HTERT RPE-1 (cell line): Measurements from ENCODE around the gene SLC50A1.
"Not testable (repeated sequence)": the region's sequence is repeated elsewhere in the genome, so short reads cannot be mapped to it uniquely, and the experiment has no call there.

ENCODE experiments used
- in situ Hi-C: fragments of 300-500 bp; cut with MboI; formaldehyde crosslinking; loops from 4 replicates; pipeline ENCODE4 v1.14.3; 2020; ENCODE audit warnings: low sequenced_read_pairs

Gene SLC50A1

DNA sequence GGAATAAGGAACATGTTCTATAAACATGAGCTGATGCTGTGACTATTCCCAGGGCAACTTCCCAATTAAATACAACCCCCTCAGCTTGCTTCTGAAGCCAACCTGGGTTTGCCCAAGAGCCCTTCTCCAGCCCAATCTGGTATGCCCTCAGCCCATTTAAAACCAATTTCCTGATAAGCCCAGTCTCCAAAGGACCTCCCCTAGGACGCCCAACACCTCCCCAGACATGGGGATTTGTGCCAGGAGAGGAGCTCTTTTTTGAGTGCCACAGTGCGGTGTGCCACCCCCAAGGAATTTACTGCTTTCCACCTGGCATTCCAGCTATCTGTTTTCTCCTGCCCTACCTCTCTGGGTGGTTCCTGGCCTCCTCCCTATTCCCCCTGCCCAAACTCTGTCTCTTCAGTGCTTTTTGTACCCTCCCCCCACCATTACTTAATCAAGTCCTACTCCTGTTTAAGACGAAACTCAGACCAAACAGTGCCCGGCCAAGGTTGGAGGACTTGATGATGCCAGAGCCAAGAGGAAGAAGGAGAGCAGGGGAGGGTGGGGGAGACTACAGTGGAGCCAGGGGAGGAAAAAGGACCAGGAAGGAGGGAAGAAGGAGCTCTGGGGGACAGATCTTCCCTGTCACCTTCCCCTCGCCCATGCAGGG is 19.4 kb upstream of the SLC50A1 start:
- in situ Hi-C loops, result no loop called here

DNA sequence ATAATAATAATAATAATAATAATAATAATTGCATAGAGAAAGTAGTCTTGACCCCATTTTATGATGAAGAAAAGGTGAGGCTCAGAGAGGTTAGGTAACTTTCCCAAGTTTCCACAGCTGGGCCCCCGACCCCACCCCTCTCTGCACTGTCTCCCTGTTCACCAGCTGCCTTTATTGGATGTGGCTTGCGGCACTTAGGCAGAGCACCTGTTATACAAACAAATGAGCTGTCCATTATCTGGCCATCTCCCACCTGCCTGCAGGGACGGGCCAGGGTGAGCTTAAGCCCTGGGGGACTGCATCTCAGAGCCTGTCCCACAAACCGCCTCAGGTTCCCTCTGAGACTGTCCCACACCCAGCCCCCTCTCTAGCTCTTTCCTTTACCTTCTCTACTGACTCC is 18.0 kb upstream of the SLC50A1 start:
- in situ Hi-C loops, result no loop called here

DNA sequence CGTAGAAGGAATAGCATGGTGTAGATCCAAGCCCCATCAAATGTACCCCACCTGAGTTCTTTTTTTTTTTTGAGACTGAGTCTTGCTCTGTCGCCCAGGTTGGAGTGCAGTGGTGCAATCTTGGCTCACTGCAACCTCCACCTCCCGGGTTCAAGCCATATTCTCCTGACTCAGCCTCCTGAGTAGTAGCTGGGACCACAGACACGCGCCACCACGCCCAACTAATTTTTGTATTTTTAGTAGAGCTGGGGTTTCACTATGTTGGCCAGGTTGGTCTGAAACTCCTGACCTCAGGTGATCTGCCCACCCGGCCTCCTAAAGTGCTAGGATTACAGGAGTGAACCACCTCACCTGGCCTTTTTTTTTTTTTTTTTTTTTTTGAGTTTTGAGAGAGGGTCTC is 17.6 kb upstream of the SLC50A1 start:
- in situ Hi-C loops, result not testable (repeated sequence)

DNA sequence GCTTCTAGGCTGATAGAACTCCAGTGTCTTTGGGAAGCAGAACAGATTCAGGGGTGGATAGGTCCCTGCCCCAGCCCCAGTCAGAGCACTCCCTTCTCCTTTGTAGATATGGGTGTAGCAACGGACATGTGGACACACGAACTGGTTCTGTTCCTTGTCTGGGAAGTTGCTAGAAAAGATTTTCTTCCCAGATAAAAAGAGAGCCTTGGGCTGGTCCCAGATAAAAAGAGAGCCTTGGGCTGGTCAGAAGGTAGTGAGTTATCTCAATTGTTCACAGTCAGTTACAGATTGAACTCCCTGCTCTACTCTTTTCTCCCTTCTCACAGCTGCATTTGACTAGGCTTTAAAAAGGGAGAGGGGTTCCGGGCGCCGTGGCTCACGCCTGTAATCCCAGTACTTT is 15.4 kb upstream of the SLC50A1 start:
- in situ Hi-C loops, result no loop called here

DNA sequence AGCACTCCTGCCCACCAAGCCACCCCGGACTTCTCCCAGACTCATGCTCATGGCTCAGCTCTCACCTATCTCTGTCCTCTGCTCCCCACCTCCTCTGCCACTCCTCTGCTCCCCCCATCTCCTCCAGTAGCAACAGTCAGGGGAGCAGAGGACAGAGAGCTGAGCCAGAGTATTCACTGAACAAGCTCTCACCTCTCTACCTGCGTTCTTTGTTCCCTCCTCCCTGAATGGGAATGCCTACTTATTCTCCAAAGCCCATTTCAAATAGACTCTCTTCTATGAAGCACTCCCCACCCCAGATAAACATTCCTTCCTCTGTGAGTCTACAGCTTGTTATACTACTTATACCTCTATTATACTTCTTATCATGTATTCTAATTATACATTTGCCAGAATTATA is 14.4 kb upstream of the SLC50A1 start:
- in situ Hi-C loops, result no loop called here

DNA sequence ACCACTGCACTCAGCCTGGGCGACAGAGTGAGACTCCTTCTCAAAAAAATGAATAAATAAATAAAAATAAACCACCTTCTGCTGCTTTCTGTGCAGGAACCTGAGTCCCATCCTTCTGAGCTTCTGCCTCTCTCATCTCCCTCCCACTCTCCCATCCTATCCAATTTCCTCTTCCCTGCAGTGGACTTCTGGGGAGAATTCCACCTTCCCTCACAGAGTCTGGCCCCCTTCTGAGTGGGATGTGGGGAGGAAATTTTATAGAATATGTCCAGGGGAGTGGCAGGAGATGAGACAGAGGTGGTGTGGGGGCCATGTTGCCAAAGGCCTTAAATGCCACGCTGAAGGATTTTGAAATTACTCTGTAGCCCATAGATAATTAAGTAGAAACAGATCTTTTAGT is 13.3 kb upstream of the SLC50A1 start:
- in situ Hi-C loops, result no loop called here

DNA sequence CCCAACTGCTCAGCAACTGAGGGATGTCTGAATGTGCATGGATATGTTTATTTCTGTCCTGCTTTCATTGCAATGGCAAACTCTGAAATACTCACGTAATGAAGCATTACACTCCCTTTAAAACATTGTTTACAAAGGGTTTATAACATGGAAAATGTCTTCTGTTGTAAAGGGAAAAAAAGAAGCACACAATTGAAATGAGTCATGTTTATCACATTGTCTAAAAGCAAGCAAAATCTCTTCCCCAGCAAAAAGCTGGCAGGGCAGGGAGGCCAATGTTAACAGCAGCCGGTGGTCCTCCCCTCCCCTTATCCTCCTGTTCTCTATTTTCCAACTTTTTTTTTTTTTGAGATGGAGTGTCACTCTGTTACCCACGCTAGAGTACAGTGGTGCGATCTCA is 11.9 kb upstream of the SLC50A1 start:
- in situ Hi-C loops, result no loop called here

DNA sequence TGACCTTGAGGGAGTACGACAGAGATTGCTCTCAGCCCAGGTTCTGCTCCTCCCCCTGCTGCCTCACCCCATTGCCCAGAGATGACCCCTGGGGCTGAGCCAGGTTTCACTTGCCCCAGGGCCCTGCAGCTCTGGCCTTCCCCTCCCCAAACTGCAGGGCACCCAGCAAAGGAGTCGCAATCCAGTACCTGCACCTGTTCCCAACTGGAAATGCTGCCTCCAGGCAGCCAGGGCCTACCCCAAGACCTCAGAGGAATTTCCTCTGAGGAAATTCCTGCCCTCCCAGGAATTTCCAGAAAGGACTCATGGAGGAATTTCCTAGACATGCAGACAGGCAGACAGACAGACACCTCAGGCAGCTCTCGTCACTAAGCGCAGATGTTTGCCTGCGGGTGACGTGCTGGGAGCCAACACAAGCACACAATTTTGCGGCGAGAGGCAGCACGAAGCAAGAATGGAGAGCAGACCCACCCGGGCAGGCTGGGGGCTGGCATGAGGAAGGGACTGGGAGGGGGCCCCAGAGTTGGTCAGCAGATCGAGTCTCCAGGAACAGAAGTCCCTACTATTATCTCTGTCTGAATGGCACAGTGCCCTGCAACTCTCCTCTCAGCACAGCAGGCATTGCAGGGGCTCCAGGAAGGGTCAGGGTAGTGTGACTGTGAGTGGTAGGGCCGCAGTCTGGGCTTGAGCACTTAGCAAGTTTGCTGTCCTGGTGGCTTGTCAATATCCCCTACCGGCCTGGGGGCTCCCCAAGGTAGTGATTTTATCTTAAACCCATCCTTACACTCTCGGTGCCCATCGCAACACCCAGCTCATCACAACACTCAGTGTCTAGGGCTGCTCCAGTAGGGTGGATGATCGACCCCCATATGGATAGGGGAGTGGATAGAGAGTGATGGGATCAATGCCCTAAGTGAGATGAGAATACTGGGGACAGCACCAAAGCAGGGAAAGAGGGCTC is 10.9 kb upstream of the SLC50A1 start:
- in situ Hi-C loops, result no loop called here

DNA sequence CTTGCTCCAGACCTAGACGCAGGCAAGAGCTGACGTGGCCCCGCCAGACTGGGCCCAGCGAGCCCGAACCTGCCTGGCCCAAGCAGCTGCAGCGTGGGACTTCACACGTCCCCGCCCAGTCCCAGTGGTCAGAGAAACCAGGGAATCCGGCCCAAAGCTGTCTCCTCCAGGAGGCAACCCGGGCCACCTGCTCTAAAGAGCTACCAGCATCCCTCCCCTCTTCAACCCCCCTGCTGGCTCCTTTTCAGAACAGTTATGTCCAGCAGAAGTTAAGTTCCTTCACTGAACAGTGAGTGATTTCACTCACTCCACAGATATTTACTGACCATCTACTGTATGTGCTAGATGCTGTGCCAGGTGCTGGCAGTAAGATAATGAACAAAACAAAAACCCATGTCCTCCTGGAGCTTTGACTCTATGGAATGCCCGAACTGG is 10.1 kb upstream of the SLC50A1 start:
- in situ Hi-C loops, result no loop called here

DNA sequence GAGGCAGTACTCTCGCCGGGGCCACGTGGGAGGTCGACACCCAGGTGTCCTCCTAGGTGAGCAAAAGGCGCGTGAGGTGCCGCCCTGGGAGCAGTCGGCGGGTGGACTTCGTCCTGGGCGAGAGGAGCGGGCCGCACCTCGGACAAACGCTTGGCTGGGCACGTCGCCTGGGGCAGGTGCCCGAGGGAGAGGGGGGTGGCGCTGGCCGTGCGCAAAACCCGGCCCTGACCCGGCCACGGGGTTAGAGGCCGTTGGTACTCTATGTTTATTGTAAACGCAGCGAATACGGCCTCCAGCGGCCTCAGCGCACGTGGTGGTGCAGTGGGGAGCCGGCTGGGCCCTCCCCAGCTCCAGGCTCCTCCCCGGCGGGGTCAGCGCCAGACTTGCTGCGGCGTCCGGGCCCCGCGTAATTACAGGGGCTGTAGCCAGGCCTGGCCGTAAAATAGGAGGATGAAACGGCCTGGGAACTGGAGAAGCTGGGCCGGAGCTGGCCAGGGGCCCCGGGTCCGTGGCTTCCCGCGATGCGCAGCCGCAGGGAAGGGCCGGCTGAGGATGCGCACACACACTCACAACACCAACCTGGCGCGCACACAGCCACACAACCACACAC is 9.6 kb upstream of the SLC50A1 start:
- in situ Hi-C loops, result no loop called here

DNA sequence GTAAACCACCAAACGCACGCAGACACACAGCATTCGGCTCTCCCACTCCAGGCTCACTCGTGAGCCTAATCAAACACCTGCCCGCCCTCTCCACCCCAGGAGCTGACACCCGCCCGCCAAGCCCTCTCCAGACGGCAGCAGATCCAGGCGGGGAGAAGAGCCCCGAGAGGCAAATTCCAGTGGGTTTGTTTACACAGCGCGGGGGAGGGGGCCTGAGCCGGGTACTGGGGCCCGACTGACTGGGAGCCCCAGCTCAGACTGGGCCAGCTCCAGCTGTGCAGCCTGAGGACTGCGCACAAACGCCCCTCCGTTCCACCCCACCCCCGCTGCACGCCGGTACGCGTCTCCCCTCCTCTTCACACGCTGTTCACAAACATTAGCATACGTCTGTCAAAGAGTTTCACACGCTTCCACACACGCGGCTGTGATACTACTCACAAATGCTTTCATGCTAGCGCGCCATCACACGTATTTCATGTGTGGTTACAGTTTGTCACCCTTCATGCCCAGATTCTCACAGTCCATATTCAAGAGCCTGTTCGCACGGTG is 9.0 kb upstream of the SLC50A1 start:
- in situ Hi-C loops, result no loop called here

DNA sequence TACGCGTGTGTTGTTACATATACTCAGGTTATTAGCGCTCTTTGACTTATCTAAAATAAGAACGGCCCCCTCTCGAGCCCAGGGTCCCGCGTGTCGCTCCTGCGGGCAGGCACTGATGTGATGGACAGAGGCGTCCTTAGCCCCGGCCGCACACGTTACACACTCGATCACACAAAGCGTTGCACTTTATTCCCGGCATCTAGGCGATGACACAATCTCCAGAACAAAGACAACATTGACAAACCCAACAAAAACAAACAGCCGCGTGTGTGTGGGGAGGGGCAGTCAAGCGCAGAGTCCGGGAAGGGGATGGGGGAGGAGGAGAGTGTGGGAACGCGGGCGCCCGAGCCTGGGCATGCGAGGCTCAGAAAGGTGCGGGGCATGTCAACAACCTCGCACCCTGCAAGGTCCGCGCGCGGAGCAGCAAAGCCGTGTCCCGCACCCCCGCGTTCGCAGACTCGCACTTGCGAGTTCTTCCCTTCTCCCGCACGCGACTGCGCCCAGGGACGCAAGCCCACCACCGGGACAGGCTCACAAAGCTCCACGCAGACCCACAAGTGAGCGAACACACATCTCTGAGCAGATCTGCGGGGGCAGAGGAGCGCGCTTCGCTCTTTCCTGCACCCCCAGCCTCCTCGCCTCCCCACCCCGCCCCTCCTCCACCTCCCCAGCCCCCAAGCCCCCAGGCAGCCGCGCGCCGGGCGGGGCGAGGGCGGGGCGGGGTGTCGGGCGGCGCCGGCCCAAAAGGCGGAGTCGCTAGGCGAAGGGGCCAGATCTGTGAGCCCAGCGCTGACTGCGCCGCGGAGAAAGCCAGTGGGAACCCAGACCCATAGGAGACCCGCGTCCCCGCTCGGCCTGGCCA is 8.3 kb upstream of the SLC50A1 start, which contains the start of gene EFNA1:
Gene EFNA1 (plus strand): TSS at position 772 of the 862 bp plus-strand sequence. CDS start 102 bp downstream, outside the sequence.
- in situ Hi-C loops, result no loop called here

DNA sequence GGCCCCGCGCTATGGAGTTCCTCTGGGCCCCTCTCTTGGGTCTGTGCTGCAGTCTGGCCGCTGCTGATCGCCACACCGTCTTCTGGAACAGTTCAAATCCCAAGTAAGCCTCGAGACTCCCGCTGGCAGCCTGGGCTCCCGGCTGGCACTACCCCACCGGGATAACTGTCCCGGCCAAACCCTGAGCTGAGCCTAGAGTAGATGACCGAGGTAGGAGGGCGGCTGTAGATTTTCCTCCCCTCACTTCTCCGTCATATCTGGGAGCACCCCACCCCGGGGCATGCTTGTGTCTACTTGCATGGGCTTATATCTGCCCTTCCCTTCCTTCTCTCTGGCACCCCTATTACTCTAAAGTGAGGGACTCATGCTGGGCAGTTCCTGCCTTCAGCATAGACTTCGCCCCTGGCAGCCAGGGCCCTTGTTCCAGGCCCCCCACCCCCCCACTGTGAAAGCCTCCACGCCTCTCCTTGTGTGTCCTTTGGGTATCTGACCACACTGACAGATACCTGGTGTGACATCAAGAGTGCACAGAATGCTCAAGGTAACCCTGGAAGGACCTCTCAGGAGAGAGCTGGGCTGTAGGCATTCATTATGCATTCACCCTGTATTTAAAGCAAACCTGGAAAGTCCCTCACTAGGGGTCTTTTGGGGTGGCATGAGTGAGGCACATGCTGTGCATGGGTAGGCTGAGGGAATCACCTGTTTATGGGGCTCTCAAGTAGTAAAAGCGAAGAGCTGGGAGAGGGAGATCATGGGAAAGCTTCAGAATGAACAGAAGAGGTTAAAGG is 7.5 kb upstream of the SLC50A1 start:
- in situ Hi-C loops, result no loop called here

DNA sequence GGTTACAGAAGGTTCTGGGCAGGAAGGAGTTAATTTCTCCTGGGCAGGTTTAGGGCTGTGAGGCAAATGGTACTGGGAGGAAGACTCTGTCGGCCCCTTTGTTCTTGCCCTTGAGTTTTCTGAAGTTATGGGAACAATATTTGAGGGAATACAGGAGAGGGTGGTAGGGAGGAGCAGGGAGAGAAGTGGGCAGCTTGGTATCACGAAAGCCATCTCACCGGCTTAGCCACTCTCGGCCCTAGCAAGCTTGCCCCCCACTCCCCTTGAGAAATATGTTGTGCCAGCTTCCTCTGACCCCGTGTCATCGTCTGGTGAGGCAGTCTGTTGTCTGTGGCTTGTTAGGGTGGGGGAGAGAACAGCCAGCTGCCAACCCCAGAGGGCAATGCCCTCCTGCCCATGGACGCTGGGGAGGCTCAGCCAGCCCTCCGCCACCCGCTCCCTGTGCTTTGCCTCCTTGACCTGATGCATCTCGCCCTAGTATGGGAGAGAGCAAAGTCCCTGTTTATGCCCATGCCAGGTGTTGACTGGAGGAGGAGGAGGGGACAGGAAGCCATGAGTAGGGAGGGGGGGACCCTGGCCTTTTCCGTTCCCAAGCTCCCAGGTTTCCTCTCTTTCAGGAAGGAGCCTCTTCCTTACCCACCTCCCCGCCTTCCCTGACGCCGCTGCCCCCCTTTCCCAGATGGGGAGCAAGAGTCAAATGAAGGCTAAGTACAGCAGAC is 6.7 kb upstream of the SLC50A1 start:
- in situ Hi-C loops, result no loop called here

DNA sequence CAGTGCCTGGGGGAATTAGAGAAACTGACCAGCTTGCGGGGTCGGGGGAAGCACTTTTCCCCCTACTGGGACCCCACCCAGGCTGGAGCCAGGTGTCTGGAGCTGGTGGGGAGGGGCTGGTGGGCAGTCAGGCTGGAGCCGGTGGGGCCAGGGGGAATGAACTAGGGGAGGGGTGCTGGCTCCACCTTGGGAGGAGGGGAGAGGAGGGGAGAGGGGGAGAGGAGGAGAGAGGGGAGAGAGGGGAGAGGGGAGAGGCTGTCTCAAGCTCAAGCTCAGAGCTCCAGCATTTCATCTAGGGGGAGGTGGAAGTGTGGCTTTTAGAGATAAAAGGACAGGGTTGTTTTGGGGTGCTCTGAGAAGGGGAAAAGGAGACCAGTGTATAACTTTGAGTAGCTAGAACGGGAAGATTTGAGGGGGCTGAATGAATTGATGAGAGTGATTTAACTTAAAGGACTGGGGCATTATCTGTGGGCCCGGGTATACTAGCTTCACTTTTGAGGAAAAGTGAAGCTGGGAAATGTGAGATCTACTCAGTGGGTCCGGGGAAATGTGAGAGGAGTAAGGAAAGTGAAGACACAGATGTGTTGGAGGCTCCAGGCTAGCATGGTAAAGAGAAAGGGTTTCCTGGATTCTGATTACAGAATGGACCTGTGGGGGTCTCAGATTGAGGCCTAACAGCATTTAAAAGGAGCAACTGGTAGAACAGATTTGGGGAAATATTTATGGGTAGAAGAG is 5.2 kb upstream of the SLC50A1 start:
- in situ Hi-C loops, result no loop called here

DNA sequence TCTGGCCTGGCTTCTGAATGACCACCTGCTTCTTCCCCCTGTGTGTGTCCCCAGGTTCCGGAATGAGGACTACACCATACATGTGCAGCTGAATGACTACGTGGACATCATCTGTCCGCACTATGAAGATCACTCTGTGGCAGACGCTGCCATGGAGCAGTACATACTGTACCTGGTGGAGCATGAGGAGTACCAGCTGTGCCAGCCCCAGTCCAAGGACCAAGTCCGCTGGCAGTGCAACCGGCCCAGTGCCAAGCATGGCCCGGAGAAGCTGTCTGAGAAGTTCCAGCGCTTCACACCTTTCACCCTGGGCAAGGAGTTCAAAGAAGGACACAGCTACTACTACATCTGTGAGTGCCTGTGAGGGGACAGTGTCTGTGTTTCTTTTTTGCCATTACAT is 4.4 kb upstream of the SLC50A1 start:
- in situ Hi-C loops, result no loop called here

DNA sequence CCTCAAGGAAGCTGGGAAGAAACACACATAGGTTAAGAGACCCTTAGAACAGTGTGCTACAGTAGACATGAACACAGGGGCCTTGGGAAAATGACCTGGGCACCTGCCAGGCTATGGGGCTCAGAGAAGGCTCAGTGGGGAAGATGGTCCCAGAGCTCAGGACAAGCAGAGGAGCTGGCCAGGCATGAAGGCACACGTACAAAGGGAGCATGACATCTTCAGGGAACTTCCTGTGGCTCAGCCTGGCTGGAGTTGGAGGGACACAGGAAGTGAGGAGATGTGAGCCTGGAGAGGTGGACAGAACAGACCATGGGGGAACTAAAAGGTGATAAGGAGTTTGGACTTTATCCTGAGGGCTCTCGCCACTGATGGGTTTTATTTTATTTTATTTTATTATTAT is 3.8 kb upstream of the SLC50A1 start:
- in situ Hi-C loops, result no loop called here

DNA sequence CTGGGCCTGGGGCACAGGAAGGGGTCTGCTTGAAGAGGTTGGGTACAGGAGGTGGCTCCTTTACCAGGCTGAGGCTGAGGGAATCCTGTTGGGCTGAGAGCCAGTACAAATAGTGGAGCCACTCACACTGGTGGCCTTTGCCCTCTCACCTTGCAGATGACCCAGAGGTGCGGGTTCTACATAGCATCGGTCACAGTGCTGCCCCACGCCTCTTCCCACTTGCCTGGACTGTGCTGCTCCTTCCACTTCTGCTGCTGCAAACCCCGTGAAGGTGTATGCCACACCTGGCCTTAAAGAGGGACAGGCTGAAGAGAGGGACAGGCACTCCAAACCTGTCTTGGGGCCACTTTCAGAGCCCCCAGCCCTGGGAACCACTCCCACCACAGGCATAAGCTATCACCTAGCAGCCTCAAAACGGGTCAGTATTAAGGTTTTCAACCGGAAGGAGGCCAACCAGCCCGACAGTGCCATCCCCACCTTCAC is 1.8 kb upstream of the SLC50A1 start:
- in situ Hi-C loops, result no loop called here
